GM23338 (cell line): ENCODE data around the gene PSMA3.

Experiments
- CREB1 ChIP-seq: fragments of 250-450 bp; sonication (Bioruptor Pico); IDR thresholded peaks from 2 replicates; pipeline ENCODE4 v1.5.0; 2020; ENCODE audit warnings: low read depth, mild to moderate bottlenecking, moderate library complexity
- CTCF ChIP-seq, 2 experiments: fragments of 200-600 bp in 1 of 2; sonication (generic) in 1 of 2; conservative IDR thresholded peaks; 2 replicates each; pipeline versions ENCODE4 v1.5.1 to v1.6.1; 2016 to 2017; ENCODE audit warnings: antibody characterized with exemption in 2 of 2, low read depth in 2 of 2, mild to moderate bottlenecking in 2 of 2, moderate library complexity in 1 of 2
- ETS1 ChIP-seq: IDR thresholded peaks from 2 replicates; pipeline ENCODE4 v1.6.1; 2016; ENCODE audit warnings: antibody characterized with exemption
- EZH2 ChIP-seq: fragments of 200-600 bp; sonication (generic); IDR thresholded peaks from one replicate; pipeline ENCODE4 v1.8.0; 2017; ENCODE audit warnings: antibody characterized with exemption, mild to moderate bottlenecking, low read depth; ENCODE audit not compliant: unreplicated experiment
- EZH2phosphoT487 ChIP-seq: fragments of 200-600 bp; sonication (generic); IDR thresholded peaks from one replicate; pipeline ENCODE4 v1.8.1; 2018; ENCODE audit warnings: antibody characterized with exemption; ENCODE audit not compliant: unreplicated experiment
- POLR2AphosphoS5 ChIP-seq: IDR thresholded peaks from 2 replicates; pipeline ENCODE4 v1.6.1; 2016; ENCODE audit warnings: antibody characterized with exemption, low read depth
- REST ChIP-seq: IDR thresholded peaks from one replicate; pipeline ENCODE4 v1.6.1; 2018; ENCODE audit warnings: antibody characterized with exemption; ENCODE audit not compliant: unreplicated experiment
- ZNF114 ChIP-seq: fragments of 250-450 bp; sonication (Bioruptor Pico); IDR thresholded peaks from 2 replicates; pipeline ENCODE4 v1.5.0; 2020; ENCODE audit warnings: mild to moderate bottlenecking, moderate library complexity
- TF ChIP-seq, protein P1 (sequence below): fragments of 250-450 bp; sonication (Bioruptor Pico); IDR thresholded peaks from 2 replicates; pipeline ENCODE4 v1.5.0; 2020; ENCODE audit warnings: mild to moderate bottlenecking, moderate library complexity

GRCh38 chr14:58258156-58258555 lies 13.5 kb downstream of the PSMA3 start:
- no peak; a peak in 1 of 4 replicates for TF ChIP-seq CTCF (conservative IDR thresholded peaks at IDR 0.05; ENCODE audit: low read depth in 2 of 2)
- no peak for TF ChIP-seq EZH2
- no peak for TF ChIP-seq CREB1 (CRISPR knock-in tag)
- no peak for TF ChIP-seq ETS1
- no peak for TF ChIP-seq POLR2AphosphoS5
- TF ChIP-seq ZNF114 (CRISPR knock-in tag), result no peak
- TF ChIP-seq REST, result no peak
- no peak for TF ChIP-seq EZH2phosphoT487
- TF ChIP-seq, protein P1, sequence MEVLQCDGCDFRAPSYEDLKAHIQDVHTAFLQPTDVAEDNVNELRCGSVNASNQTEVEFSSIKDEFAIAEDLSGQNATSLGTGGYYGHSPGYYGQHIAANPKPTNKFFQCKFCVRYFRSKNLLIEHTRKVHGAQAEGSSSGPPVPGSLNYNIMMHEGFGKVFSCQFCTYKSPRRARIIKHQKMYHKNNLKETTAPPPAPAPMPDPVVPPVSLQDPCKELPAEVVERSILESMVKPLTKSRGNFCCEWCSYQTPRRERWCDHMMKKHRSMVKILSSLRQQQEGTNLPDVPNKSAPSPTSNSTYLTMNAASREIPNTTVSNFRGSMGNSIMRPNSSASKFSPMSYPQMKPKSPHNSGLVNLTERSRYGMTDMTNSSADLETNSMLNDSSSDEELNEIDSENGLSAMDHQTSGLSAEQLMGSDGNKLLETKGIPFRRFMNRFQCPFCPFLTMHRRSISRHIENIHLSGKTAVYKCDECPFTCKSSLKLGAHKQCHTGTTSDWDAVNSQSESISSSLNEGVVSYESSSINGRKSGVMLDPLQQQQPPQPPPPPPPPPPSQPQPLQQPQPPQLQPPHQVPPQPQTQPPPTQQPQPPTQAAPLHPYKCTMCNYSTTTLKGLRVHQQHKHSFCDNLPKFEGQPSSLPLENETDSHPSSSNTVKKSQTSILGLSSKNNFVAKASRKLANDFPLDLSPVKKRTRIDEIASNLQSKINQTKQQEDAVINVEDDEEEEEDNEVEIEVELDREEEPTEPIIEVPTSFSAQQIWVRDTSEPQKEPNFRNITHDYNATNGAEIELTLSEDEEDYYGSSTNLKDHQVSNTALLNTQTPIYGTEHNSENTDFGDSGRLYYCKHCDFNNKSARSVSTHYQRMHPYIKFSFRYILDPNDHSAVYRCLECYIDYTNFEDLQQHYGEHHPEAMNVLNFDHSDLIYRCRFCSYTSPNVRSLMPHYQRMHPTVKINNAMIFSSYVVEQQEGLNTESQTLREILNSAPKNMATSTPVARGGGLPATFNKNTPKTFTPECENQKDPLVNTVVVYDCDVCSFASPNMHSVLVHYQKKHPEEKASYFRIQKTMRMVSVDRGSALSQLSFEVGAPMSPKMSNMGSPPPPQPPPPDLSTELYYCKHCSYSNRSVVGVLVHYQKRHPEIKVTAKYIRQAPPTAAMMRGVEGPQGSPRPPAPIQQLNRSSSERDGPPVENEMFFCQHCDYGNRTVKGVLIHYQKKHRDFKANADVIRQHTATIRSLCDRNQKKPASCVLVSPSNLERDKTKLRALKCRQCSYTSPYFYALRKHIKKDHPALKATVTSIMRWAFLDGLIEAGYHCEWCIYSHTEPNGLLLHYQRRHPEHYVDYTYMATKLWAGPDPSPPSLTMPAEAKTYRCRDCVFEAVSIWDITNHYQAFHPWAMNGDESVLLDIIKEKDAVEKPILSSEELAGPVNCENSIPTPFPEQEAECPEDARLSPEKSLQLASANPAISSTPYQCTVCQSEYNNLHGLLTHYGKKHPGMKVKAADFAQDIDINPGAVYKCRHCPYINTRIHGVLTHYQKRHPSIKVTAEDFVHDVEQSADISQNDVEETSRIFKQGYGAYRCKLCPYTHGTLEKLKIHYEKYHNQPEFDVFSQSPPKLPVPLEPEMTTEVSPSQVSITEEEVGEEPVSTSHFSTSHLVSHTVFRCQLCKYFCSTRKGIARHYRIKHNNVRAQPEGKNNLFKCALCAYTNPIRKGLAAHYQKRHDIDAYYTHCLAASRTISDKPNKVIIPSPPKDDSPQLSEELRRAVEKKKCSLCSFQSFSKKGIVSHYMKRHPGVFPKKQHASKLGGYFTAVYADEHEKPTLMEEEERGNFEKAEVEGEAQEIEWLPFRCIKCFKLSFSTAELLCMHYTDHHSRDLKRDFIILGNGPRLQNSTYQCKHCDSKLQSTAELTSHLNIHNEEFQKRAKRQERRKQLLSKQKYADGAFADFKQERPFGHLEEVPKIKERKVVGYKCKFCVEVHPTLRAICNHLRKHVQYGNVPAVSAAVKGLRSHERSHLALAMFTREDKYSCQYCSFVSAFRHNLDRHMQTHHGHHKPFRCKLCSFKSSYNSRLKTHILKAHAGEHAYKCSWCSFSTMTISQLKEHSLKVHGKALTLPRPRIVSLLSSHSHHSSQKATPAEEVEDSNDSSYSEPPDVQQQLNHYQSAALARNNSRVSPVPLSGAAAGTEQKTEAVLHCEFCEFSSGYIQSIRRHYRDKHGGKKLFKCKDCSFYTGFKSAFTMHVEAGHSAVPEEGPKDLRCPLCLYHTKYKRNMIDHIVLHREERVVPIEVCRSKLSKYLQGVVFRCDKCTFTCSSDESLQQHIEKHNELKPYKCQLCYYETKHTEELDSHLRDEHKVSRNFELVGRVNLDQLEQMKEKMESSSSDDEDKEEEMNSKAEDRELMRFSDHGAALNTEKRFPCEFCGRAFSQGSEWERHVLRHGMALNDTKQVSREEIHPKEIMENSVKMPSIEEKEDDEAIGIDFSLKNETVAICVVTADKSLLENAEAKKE, result no peak
